Right hindlimb (tissue), 1 donor: Measurements from ENCODE around the gene ZNF534.
"Not testable (repeated sequence)": the region's sequence is repeated elsewhere in the genome, so short reads cannot be mapped to it uniquely, and the experiment has no call there.

Experiments
- DNase-seq: peaks from one replicate; pipeline ENCODE4 v3.0.0-alpha.2; 2018

The ZNF534 gene

DNA sequence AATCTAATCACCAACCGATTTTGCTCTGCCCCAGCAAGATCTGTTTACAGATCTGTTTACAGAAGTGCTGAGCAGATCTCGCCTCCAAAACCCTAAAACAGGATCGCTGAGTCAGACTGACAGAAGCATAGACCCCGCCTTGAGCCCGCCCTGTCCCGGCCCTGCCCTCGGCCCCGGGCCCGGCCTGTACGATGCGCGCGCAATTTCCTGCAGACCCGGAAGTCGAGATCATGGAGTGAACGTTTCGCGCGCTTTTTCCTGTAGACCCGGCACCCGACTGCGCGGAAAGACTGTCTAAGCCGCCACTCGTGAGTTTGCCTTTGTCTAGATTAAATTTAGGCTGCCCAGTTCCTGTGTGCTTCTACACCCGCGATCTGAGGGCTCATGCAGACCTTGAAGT is at the start of gene ZNF534:
Gene ZNF534 (plus strand): TSS at position 212 of the 400 bp plus-strand sequence. CDS start 2,327 bp downstream, outside the sequence.
- no peak for DNase-seq

DNA sequence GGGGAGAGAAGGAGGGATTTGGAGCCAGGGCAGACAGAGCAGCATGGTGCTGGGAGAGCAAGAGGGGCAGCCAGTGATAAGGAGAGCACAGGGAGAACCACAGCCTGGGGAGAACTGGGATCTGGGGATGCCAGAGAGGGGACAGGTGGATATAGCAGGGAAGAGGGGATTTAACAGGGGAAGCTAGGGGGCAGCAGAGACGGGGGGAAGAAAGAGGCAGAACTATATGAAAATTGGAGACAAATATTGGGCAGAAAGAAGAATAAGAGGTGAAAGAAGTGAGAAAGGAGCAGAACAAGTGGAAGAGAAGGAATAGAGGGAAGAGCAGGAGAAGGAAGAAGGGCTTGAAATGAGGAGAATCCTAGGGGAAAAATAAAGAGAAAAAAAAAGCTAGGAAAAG is 37.8 kb upstream of the ZNF534 start:
- DNase-seq = no peak

DNA sequence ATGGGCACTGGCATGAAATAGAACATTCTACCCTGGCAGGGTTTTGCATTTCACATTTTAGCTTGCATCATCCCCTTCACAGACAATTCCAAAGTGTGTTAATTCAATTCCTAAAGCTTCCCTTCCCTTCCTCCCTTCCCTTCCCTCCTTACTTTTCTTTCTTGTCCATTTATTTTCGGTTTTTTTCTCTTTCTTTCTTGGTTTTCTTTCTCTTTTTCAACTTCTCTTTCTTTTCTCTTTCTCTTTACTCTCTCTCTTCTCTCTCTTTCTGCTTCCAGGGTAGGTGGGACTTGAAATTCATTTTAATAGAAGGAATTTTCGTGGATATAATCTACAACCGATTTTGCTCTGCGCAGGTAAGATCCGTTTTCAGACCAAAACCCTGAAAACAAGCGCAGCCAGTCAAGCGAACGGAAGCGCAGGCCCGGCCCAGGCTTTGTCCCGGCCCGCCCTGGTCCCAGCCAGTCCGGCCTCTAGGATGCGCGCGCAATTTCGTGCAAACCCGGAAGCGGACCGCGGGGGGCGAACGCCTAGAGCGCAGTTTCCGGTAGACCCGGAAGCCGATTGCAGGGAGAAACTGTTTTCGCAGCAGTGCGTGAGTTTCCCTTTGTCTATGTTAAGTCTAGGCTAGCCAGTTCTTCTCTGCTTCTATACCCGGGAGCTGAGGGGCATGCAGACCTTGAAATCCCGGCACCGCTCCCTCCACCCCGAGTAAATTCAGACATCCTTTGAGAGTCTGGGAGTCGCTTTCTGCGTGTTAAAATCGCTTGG is 31.5 kb upstream of the ZNF534 start, which contains the start of gene ZNF528:
Gene ZNF528 (plus strand): TSS at position 540 of the 771 bp plus-strand sequence. CDS start 4,165 bp downstream, outside the sequence.
- DNase-seq = peak; percentile 98

GRCh38 chr19:52398081-52398441 is 30.9 kb upstream of the ZNF534 start:
- no peak for DNase-seq

- no peak for DNase-seq
These were observed 18.7 kb upstream of the ZNF534 start for GRCh38 chr19:52410276-52410675.

- no peak for DNase-seq
These were observed 13.2 kb upstream of the ZNF534 start for GRCh38 chr19:52415711-52416110.

DNA sequence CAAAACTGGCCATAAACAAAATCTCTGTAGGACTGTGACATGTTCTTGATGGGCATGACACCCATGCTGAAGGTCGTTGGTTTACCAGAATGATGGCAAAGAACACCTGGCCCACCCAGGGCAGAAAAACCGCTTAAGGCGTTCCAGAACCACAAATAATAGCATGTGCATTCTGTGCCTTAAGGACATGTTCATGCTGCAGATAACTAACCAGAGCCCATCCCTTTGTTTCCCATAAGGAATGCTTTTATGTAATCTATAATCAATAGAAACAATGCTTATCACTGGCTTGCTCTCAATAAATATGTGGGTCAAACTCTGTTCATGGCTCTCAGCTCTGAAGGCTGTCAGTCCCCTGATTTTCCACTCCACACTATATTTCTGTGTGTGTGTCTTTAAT is 13.2 kb downstream of the ZNF534 start:
- no peak for DNase-seq

DNA sequence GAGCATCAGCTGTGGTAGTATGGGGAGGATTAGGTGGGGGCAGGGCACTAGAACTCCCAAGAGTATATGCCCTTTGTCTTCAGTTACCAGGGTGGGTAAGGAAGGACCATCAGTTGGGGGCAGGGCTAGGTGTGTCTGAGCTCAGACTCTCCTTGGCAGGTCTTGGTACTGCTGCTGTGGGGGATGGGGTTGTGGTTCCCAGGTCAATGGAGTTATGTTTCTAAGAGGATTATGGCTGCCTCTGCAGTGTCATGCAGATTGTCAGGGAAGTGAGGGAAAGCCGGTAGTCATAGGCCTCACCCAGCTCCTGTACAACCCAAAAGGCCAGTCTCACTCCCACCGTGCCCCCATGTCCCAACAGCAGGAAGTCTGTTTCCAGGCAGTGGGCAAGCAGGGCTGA is 15.6 kb downstream of the ZNF534 start:
- no peak for DNase-seq

GRCh38 chr19:52451241-52451640 is 22.3 kb downstream of the ZNF534 start:
- no peak for DNase-seq

- DNase-seq = peak; percentile 94
These were observed 24.6 kb downstream of the ZNF534 start, which contains the start of gene ZNF578 for GRCh38 chr19:52453324-52454094. TSS of gene ZNF578 (plus strand) at chr19:52453553. CDS start at chr19:52501846, 48,293 bp downstream.

GRCh38 chr19:52464798-52465470 is 36.0 kb downstream of the ZNF534 start:
- DNase-seq = no peak

DNA sequence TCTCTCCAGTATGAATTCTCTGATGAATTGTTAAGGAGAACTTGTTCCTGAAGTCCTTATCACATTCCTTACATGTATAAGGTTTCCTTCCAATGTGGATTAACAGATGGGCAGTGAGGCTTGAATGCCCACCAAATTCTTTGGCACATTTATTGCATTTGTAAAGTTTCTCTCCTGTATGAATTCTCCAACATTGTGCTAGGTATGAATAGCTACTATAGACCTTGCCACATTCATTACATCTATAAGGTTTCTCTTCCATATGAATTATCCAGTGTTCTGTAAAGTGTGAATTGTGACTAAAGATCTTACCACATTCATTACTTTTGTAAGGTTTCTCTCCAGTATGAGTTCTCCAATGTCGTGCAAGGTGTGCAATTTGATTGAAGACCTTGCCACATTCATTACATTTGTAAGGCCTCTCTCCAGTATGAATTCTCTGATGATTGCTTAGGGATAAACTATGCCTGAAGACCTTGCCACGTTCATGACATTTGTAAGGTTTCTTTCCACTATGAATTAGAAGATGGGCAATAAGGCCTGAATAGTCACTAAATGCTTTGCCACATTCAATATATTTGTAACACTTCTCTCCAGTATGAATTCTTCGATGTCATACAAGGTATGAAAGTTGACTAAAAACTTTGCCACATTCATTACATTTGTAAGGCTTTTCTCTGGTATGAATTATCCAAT is 44.9 kb downstream of the ZNF534 start:
- no peak for DNase-seq

DNA sequence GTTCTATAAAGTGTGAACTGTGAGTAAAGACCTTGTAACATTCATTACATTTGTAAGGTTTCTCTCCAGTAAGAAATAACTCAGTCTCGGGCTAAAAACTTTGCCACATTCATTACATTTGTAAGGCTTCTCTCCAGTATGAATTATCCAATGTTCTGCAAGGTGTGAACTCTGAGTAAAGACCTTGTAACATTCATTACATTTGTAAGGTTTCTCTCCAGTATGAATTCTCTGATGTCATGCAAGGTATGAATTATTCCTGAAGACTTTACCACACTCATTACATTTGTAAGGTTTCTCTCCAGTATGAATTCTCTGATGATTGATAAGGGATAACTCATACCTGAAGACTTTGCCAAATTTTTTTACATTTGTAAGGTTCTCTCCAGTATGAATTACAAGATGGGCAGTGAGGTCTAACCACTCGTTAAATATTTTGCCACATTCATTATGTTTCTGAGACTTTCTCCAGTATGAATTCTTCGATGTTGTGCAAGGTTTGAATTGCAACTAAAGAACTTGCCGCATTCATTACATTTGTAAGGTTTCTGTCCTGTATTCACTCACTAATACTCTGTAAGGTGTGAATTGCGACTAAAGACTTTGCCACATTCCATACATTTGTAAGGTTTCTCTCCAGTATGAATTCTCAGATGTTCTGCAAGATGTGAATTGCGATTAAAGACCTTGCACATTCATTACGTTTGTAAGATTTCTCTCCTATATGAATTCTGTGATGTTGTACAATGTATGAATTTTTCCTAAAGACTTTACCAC is 45.6 kb downstream of the ZNF534 start:
- no peak for DNase-seq

- not testable (repeated sequence) for DNase-seq
These were observed 55.3 kb downstream of the ZNF534 start for GRCh38 chr19:52484111-52484743.

DNA sequence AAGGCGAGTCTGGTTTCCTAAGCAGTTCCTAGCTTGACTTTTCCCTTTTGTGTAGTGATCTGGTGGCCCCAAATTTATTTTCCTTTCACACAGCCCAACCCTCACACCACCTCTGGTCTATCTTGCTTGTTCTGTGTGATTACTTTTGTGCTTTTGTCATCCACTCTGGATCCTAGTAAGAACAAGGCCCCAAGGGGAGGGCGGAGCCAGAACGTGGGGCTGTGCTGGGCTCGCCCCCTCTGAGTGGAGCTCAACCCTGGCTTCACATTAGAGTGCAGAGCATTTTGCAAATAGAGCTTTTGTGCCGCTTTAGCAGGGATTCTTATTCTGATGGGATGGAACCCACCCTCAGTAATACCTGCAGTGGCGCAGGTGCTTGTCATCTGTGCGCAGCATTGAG is 56.1 kb downstream of the ZNF534 start:
- not testable (repeated sequence) for DNase-seq

GRCh38 chr19:52485561-52486240 is 56.8 kb downstream of the ZNF534 start:
- DNase-seq = not testable (repeated sequence)

- DNase-seq = peak; percentile 54
These were observed 63.4 kb downstream of the ZNF534 start for GRCh38 chr19:52492201-52492993.

DNA sequence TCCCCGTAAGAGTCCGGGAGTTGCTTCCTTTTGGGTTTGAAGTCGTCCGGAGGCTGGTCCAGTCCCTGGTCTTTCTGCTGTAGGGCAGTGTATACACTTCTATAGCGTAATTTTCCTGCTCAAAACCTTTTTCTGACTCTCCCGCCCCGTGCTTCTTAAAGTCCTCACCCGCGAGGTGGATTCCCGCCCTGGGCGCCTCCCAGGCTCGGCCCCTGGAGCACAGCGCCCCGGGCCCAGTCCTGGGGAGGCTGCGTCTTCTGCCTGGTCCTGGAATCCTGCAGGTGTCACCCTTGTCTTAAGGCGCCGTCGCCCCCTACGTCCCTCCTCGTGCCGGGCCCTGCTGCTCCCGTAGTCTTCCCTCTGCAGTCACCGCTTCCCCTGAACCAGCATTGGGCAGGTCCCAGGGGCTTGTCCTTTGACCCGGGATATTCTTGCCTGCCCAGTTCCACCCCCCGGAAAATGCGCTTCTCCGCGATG is 64.1 kb downstream of the ZNF534 start:
- peak; percentile 41 for DNase-seq

DNA sequence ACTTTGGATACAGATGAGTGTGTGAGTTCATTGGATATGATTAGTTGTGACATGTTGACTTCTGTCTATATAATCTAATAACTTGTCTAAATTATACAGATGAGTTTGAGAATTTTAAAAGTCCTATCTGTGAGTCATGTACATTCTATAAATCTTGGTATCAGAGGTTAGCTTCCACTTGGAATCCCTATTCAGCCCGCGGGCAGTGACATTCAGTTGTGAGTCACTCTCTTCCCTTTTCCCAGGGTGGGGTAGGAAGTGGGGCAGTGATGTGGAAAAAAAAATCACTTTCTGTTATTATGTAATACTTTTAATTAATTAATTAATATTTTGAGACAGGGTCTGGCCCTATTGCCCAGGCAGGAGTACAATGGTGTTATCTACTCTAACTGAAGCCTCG is 65.6 kb downstream of the ZNF534 start:
- DNase-seq = no peak

DNA sequence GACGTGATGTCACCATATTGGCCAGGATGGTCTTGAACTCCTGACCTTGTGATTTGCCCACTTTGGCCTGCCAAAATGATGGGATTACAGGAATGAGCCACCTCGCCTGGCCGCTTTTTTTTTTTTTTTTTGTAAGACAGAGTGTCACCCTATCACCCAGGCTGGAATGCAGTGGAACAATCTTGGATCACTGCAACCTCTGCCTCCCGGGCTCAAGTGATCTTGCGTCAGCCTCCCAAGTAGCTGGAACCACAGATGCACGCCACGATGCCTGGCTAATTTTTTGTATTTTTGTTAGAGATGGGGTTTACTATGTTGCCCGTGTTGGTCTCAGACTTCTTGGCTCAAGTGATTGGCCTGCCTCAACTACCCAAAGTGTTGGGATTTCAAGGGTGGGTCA is 69.6 kb downstream of the ZNF534 start:
- no peak for DNase-seq
